Choroid plexus epithelial cell (primary cell): ENCODE data around the gene CALU.

Experiments used
- DNase-seq: peaks from one replicate; pipeline ENCODE4 v3.0.0-alpha.2; 2010; ENCODE audit warnings: low read depth
- H3K4me3 ChIP-seq: 2 replicates; pipeline ENCODE4 v1.5.1; 2011; ENCODE audit warnings: low read depth, mild to moderate bottlenecking, control low read depth, low read length, moderate library complexity
- TF ChIP-seq, protein P1 (sequence below): conservative IDR thresholded peaks from 2 replicates; pipeline ENCODE4 v1.5.1; 2011; ENCODE audit warnings: low read depth, mild to moderate bottlenecking, control low read depth, inconsistent platforms, low read length, moderate library complexity

The CALU gene

DNA sequence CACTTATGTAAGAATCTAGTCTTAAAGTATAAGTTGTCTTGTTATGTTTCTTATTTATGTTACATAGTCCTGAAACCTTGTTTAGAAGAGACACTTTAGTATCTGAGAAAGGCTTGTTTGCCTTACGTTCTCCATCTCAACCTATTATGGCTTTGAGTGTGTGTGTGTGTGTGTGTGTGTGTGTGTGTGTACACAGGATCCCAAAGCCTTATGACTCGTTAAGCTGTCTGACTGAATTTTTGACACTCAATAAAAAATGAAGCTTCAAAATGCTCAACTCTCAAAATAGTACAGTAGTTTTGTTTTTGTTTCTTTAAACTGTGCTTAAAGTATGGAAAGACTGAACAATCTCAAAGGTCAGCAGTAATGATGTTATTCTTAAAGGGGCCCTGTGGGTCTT lies 18.0 kb downstream of the CALU start:
- TF ChIP-seq, protein P1, sequence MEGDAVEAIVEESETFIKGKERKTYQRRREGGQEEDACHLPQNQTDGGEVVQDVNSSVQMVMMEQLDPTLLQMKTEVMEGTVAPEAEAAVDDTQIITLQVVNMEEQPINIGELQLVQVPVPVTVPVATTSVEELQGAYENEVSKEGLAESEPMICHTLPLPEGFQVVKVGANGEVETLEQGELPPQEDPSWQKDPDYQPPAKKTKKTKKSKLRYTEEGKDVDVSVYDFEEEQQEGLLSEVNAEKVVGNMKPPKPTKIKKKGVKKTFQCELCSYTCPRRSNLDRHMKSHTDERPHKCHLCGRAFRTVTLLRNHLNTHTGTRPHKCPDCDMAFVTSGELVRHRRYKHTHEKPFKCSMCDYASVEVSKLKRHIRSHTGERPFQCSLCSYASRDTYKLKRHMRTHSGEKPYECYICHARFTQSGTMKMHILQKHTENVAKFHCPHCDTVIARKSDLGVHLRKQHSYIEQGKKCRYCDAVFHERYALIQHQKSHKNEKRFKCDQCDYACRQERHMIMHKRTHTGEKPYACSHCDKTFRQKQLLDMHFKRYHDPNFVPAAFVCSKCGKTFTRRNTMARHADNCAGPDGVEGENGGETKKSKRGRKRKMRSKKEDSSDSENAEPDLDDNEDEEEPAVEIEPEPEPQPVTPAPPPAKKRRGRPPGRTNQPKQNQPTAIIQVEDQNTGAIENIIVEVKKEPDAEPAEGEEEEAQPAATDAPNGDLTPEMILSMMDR = no peak
- peak; percentile 36 for DNase-seq
- H3K4me3 ChIP-seq = no peak overlapping the region

- DNase-seq = no peak
- H3K4me3 ChIP-seq = no peak overlapping the region
- TF ChIP-seq, protein P1 = no peak
Measured at GRCh38 chr7:128758553-128758952, 19.4 kb downstream of the CALU start.

DNA sequence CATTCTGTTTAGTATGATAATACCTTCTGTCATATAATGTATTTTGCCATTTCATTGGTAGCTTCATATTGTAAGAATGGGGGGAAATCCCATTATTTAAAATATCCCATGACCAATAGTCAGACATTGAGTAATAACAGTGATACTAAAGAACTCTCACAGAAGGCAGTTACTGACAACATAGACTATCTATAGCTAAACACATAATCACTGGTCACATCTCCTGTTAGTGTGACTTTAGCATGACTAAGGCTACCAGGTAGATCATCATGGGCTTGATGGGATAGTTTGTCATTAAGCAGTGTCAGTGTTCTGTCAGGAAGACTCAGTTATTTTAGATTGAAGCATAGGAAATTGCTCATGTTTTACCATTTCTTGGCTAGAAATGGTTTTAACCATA lies 20.1 kb downstream of the CALU start:
- no peak for DNase-seq
- no peak overlapping the region for H3K4me3 ChIP-seq
- TF ChIP-seq, protein P1 = no peak

DNA sequence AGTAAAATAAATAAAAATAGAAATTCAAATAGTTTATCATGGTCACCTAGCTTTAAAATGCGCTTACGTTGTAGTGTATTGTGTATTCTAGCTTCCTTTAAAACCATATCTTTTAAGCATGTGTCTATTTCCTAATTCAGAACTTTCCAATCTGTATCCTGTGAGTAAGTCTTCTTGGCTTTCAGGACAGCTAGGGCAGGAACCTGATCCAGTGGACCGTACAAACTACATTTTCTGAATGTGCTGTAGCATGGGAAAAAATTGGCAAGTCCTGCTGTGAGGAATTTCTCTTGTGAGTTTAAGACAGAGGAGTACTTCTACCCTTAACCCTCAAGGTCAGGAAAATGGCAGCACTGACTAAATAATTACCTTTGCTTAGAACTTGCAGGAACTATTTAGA lies 24.4 kb downstream of the CALU start:
- no peak overlapping the region for H3K4me3 ChIP-seq
- TF ChIP-seq, protein P1 = no peak
- DNase-seq = peak; percentile 46

- TF ChIP-seq, protein P1 = no peak
- no peak overlapping the region for H3K4me3 ChIP-seq
- no peak for DNase-seq
Measured at GRCh38 chr7:128767475-128768110, 28.4 kb downstream of the CALU start.

DNA sequence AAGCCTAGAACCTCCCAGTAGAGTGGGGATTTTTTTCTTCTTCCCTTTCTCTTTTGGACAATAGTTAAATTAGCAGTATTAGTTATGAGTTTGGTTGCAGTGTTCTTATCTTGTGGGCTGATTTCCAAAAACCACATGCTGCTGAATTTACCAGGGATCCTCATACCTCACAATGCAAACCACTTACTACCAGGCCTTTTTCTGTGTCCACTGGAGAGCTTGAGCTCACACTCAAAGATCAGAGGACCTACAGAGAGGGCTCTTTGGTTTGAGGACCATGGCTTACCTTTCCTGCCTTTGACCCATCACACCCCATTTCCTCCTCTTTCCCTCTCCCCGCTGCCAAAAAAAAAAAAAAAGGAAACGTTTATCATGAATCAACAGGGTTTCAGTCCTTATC lies 31.1 kb downstream of the CALU start:
- no peak overlapping the region for H3K4me3 ChIP-seq
- peak; percentile 79 for DNase-seq
- TF ChIP-seq, protein P1 = no peak

DNA sequence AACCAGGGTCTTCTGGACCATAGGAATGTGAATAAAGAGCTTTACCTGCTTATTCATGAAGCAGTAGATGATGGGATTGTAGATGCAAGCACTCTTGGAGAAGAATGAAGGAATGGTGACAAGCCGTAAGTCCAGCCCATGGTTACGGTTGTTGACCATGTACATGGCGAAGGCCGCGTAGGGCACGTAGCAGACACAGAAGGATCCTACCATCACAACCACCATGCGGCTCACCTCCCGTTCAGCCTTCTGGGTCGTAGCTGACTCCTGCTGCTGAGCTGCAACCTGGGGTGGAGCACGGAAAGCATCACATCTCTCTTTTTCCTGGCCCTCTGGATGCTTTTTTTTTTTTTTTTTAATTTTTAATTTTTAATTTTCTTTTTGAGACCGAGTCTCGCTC lies 34.4 kb downstream of the CALU start:
- no peak for DNase-seq
- TF ChIP-seq, protein P1 = no peak
- no peak overlapping the region for H3K4me3 ChIP-seq
